Fibroblast of gingiva (primary cell): ENCODE measurements around the gene IPCEF1.
"Not testable (repeated sequence)": the region's sequence is repeated elsewhere in the genome, so short reads cannot be mapped to it uniquely, and the experiment has no call there.

Experiments used
- DNase-seq: peaks from one replicate; pipeline ENCODE4 v3.0.0-alpha.2; 2011; ENCODE audit warnings: low read depth

Gene IPCEF1

GRCh38 chr6:154371281-154371680, 14.7 kb upstream of the IPCEF1 start:
- no peak for DNase-seq

DNA sequence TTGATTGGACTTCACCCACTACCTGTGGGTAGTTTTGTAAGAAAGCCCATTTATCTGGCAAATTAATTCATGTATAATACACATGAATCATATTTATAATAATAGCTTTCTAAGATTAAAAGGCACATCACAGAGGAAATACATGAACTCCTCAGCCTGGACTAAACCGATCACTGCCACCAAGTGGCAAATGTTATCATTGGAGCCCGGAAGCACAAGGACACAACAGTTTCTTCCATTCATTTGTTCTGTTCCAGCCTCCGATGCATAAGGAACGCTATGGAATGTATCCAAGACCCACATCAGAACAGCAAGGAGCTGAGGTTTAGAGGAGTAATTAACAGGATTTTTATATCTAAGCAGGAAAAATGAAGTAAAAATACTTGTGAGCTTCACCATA, 13.9 kb upstream of the IPCEF1 start:
- peak; percentile 49 for DNase-seq

DNA sequence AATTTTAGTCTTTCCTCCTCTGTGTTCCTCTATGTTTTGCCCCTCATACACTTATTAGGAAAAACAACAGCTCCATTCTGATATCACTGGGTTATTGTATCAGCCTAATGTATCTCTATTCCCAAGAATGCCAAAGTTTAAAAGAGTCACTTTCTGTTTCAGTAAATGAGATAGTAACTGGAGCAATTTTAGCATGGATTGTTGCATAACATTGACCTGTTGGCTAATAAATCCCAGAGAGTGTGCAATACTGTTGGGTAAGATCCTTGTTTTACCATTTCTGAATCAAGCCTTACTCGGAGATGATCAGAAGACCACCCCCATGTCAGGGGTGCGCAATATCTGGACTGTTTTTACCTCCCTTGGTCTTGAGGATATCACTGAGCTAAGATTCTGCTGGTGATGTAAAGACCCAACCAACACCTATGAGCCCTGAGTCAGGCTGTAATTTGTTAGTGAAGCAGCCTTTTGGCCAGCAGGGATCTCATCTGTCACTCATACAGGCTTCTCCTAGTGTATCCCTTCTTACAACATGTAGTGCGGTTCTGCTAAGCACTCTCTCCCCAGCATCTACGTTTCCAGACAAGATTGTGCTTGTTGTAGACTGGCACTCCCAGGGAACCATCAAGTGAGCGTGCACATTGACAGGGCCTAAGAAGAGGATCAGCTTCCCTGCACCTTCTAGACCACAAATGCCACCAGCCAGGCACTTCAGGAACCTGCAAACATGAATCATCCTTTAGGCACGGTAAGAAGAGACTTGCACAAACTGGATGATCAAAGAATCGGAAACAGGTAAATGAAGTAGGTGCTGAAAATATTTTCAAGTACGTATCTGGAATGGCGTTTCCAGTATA, 11.5 kb upstream of the IPCEF1 start:
- DNase-seq, result peak; percentile 16

DNA sequence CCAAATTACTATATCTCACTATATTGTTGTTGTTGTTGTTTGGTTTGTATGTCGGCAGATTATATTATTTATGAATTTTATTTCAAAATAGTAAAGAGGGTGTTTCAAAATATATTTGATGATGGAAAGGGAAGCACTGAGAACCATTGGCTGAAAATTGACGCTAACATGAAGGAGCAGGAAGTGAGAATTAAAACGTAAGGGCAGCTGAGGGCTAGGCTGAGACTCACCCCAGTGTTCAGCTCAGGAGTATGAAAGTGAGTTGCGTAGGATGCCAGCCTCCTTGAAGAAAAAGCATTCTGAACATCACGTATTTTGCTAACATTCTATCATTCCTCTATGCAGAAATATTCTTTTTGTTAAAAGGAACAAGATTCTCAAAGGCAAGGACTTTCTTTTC, 10.7 kb upstream of the IPCEF1 start:
- no peak for DNase-seq

GRCh38 chr6:154363821-154364220, 7.2 kb upstream of the IPCEF1 start:
- peak; percentile 12 for DNase-seq

- DNase-seq, result no peak
Measured at GRCh38 chr6:154361476-154361875, 4.9 kb upstream of the IPCEF1 start.

DNA sequence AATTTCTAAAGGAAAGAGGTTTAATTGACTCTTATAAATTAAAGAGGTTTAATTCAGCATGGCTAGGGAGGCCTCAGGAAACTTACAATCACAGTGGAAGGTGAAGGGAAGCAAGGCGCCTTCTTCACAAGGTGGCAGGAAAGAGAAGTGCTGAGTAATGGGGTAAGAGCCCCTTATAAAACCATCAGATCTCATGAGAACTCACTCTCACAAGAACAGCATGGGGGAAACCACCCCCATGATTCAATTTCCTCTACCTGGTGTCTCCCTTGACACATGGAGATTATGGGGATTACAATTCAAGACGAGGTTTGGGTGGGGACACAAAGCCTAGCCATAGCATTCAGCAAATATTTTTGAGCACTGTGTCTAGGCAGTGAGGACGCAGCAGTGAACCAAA, 3.9 kb upstream of the IPCEF1 start:
- DNase-seq, result no peak

DNA sequence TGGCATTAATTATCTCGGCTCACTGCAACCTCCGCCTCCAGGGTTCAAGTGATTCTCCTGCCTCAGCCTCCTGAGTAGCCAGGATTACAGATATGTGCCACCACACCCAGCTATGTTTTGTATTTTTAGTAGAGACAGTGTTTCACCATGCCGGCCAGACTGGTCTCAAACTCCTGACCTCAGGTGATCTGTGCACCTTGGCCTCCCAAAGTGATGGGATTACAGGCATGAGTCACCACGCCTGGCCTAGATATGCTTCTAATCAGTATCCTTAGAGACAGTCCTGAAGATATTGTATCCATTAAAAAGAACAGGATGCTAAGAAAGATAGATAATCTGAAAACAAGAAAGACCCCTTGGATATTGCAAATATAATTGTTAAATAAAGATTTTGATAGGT, 3.1 kb upstream of the IPCEF1 start:
- no peak for DNase-seq

GRCh38 chr6:154359161-154359574, 2.6 kb upstream of the IPCEF1 start:
- no peak for DNase-seq

DNA sequence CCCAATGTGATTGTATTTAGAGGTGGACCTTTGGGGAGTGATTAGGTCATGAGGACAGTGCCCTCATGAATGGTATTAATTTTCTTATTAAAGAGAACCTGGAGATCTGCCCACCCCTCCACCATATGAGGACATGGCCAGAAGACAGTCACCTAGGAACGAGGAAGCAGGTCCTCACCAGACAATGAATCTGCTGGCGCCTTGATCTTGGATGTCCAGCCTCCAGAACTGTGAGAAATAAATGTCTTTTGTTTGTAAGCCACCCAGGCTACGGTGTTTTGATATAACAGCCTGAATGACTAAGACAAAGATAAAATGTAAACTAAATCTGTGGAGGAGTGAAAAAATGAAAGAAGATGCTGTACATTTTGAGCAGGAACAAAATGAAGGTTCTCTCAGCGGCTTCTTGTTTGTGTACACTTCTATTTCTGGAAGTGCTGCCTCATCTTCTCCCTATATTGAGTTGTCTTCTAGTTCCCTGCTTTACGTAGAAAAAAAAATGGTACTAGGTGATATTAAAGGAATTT, 1.5 kb upstream of the IPCEF1 start:
- no peak for DNase-seq

DNA sequence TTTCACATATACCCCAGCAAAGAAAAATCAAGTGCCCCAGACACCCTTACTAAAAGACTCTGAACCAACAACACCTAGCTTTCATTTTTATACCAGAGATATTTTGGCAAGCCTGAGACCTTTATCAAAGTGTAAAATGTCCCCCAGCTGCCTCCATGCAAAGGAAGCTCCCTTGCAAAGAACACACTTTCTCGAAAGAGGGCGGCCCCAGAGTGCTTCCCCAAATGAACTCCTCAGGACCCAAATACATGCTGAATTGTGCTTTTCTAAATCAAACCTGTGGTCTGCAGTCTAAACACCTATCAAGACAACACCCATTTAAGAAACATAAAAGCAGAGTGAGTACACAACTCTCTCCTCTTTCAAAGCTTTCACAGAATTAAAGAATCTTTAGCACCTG, 490 bp downstream of the IPCEF1 start:
- DNase-seq, result no peak

- DNase-seq, result no peak
Measured at GRCh38 chr6:154354265-154354777, 2.3 kb downstream of the IPCEF1 start.

DNA sequence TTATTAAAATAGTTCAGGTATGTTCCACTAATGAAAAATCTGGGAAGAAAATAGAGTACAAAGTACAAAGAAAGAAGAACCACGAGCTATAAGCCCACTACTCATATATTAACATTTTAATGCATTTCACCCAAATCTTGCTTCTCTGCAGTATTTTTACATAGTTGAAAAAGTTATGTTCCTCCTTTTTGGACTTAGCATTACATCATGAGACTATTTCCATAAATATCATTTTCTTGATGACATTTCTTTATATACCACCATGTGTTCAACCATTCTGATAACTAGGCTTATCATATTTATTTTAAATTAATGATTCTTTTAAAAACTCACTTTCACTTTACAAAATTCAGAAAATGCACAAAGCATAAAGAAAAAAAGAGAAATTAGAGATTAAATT, 3.0 kb downstream of the IPCEF1 start:
- no peak for DNase-seq

GRCh38 chr6:154352898-154353585, 3.6 kb downstream of the IPCEF1 start:
- DNase-seq, result no peak

DNA sequence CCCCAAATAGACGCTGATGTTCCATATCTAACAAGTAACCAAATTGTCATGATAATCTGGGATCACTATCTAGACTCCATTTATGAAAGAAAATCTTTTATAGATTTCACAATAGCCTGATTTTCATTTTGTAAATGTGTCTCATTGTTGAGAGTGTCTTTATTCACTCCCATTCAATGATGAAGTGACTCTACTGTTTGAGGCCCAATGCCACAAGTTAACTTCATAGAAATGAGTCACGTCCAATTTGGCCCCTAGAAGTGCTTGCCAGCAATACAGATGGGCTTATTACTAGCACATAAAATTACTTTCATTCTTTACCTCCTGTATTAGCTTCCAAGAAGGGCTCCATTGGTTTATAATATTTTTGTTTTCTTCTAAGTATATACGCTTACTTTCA, 6.3 kb downstream of the IPCEF1 start:
- no peak for DNase-seq

DNA sequence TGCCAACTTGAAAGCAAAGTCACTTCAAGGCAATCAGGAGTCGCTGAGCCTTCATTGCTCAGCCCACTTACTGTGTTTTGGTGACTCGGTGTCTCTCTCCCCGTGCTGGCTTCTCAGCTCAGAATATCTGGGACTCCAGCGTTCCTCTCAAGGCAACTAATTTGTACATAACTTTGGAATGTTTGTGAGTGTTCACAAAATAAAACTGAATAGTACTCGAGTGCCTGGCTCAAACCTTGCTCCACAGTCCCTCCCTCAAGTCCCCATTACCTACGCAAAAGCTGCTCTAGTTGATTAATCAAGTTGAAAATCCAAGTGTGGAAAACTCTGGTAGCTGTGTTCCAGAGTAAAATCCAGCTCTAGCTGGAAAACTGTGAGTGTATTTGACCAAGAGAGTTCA, 8.6 kb downstream of the IPCEF1 start:
- no peak for DNase-seq

- DNase-seq, result no peak
Measured at GRCh38 chr6:154345811-154346210, 10.8 kb downstream of the IPCEF1 start.

DNA sequence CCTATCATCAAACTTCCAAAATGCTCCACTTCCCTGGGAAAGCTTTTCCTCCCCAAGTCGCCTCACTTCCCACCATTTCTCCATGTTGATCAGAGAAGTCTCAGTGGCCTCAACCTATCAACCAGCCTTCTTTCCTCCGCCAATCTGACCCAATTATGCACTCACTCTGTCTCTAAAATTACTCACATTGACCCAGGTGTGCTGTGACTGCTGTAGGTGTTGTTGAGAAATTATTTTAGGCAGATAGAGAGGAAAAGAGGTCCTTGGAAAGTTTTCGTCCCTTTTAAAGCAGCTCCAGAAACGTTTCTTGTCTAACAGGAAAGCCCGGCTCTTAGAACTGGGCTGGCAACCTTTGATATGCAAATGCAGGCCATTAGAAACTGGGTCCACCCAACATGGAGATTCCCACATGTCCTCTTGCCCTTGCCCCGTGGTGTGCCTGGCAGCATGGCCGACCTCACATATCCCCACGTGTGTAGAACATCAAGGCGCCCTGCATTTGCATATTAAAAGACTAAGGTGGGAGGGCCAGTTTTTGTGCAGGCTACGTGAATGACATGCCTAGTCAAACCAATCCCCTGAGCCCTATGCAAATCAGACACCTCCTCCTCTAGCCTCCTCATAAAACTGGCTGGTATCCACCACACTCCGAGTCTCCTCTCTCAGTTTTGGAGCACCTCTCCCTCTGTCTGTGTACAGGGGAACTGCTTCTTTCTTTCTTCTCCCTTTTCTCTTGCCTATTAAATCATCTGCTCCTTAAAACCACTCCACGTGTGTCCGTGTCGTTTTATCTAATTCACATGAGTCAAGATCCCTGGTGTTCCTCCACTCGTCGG, 12.9 kb downstream of the IPCEF1 start:
- peak; percentile 21 for DNase-seq

DNA sequence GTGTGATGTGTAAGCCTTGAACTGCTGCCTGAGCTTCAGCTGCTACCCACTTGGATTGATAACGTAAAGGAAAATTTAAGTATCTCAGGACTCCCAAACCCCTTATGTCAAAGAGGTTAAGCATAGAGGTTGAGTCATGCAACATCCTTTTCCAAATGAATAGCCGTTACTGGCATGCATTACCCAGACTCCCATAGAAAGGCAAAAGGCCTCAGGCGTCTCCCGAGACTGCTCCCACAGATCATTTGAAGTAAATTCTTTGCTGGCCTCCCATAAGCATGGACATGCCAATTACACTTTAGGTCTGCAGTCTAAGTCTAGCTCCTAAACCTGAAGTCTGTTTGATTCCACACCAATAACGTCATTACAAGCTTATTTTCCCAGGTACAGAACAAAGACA, 14.7 kb downstream of the IPCEF1 start:
- no peak for DNase-seq

- no peak for DNase-seq
Measured at GRCh38 chr6:154341336-154341735, 15.3 kb downstream of the IPCEF1 start.

DNA sequence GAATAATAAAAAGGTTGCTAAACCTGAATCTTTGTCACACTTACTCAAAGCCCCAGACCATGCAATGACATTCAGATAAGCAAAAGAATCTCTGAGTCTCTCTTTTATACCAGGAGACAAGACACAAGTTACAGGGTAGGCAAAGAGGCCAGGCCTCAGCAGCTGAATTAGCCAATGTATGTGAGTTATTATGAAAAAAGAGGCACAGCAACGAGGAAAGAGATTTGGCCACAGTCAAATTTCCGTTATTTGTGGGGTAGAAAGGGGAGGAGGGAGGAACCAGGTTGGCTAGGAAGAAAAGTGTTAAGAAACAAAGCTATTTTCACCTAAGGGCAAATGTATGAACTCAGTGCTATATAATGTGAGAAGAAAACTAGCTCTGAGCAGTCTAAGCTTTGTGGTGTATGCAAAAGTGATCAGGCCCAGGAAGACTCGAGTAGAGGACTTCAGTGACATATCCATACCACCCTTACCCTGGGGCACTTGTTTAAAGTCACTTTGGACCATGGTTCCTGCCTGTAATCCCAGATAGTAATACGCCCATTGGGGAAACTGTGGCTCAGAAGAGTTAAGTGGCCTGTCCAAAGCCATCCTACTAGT, 19.1 kb downstream of the IPCEF1 start:
- DNase-seq, result no peak

DNA sequence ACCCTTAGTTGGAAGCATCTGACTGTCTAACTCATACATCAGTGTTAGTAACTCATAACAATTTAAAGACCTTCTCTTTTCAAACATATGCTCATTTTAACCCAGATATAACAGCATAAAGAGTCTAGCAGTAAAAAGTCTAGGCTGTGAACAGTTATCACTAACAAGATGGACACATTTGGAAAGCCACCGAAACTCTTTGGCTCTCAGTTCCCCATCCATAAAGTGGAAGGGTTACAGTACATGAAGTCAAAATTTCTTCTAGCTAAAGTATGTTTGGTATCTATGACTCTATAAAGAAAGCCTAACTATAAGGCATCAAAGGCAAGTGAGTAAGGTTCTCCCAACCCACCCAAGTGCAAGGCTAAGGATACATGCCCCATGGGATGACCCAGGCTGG, 22.5 kb downstream of the IPCEF1 start:
- DNase-seq, result not testable (repeated sequence)
